Hindlimb muscle (tissue), 1 donor: ENCODE data around the gene CAV3. TPM values are rescaled to one million over a fixed set of nuclear protein-coding genes. Genes with fewer than 3 reads are reported as not detected.
A peak's percentile ranks its signal among the peaks of the same experiment; 100 is the strongest.
"Not testable (repeated sequence)": the region's sequence is repeated elsewhere in the genome, so short reads cannot be mapped to it uniquely, and the experiment has no call there.

ENCODE experiments used
- DNase-seq: peaks from one replicate; pipeline ENCODE4 v3.0.0-alpha.2; 2013
- polyA plus RNA-seq: library from polyadenylated mRNA; unstranded; fragments of 120-200 nt; gene quantifications from one replicate; pipeline ENCODE4 v1.2.1, GENCODE V29; 2013; ENCODE audit not compliant: insufficient read length

Gene CAV3
- polyA plus RNA-seq = 337 TPM

DNA sequence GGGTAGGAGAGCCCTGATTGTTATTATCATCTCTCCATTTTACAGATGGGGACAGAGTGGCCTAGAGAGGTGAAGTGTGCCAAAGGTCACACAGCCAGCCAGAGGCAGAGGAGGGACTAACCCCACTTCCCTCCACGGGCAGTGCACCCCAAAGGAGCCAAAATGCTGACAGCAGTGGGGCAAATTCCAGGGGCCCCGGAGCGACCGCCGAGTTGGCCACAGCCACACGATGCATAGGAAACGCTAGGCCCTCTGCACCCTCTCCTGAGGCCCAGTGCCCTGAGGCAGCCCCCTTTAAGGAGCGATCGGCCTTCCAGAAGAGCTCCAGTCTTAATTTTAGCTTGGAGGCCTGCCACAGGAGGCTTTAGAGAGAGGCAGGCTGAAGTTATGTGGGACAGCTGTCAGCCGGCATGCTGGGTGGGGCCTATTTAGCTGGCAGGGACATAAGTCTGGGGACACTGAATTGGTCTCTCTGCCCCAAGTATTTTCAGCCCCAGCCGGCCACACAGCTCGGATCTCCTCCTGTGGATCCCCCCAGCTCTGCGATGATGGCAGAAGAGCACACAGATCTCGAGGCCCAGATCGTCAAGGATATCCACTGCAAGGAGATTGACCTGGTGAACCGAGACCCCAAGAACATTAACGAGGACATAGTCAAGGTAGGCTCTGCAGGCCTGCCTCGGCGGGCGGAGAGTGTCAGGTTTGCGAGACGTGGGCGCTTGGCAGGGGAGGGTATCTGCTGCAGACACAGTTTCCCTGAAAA is at the start of gene CAV3:
Gene CAV3, plus strand, starts transcription at position 471 of the 763 bp plus-strand sequence. Its CDS starts 75 bp downstream, at position 546.
- peak; percentile 54 for DNase-seq

DNA sequence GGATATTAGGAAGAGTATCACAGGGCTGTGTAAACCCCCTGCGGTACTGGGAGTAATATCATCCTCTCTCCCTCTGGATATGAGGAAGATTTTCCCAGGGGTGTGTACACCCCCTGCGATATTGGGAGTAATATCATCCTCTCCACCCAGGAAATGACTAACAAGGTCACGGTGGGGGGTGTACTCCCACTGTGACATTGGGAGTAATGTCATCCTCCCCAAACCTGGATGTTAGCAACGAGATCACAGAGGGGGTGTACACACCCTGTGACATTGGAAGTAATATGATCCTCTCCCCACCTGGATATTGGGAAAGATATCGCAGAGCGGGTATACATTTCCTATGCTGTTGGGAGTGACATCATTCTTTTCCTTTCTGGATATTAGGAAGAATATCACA is 48.6 kb upstream of the CAV3 start:
- DNase-seq = not testable (repeated sequence)

DNA sequence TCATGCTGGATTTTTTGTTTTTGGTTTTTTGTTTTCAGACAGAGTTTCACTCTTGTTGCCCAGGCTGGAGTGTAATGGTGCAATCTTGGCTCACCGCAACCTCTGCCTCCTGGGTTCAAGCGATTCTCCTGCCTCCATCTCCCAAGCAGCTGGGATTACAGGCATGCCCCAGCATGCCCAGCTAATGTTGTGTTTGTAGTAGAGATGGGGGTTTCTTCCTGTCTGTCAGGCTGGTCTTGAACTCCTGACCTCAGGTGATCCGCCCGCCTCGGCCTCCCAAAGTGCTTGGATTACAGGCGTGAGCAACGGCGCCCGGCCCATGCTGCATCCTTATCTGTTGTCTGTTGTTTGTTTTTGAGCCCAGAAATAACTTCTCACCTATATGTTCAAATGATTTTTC is 42.3 kb upstream of the CAV3 start:
- not testable (repeated sequence) for DNase-seq

DNA sequence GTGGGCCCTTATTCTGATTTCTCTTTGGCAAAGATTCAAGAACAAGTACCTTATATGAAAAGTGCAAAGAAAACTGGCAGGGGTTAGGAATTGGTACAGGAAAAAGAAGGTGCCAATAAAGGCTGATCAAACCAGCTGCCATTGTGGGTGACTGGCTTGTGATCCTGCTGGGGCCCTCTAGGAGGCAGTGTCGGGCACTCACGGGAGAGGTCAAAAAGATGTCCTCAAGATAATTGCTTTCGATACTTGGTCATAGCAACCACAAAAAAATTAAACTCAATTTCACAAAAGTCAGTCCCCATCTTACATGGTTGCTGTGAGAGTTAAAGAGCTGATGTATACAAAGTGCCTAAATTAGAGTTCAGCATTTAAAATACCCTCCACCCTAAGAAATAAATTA is 31.0 kb upstream of the CAV3 start:
- DNase-seq = no peak

DNA sequence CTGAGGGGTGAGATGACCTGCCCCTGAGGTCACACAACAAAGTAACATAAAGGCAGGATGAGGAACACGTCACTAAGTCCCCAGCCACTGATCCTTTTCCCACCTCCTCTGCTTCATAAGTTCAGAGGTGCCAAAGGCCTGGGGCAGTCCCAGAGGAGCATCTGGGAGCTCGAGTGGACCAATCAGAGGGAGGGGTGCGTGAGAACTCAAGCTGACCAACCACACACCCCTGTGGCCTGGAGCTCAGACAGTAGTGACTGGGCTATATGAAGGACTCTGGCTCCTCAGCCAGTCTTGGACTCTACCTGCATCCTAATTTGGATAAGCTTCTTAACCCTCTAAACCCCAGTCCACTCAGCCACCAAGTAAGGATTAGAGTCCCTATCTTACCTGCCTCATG is 28.0 kb upstream of the CAV3 start:
- no peak for DNase-seq

DNA sequence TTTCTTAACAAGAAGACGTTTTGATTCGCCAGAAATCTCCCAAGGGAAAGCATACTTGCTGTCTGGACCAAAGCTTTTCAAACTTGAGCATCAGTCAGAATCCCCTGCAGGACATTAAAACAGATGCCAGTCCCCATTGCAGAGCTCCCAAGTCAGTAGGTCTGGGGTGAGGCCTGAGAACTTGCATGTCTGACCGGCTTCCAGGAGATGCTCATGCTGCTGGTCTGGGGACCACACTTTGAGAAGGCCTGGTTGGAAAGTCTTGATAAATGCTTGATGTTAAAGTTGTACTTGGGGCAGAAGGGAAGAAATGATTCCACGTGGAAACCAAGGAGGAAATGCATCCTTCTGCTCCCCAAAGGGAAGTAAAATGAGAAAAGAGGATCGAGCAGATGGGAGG is 24.3 kb upstream of the CAV3 start:
- no peak for DNase-seq

DNA sequence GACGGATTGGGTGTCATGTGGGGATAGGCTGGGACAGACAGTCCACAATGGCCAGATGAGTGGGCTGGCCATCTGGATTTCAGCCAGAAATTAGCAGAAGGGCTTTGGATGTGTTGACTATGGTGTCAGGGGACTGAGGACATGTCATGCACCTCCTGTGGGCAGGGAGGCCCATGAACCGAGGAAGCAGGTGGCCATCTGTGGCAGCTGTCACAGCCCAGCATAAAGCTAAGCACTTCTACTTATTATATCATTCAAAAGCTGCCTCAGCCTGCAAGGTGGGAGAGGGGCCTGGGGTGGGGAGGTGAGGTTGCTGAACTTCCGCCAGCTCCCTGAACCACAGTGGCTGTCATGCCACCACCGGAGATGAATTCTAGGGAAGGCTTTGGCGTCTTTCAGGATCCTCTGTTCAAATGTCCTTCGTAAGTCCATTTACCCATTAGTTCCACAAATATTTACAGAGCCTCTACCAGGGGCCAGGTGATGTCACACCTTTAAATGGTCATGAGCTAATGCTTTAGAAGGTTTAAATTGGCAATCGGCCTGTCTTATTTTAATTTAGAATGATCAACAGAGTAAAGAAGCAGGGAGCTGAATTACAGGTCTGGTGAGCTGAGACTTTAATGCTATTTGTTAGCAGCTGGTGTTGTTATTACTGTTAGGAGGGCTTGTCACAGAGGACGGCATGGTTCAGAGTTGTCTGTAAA is 23.6 kb upstream of the CAV3 start:
- DNase-seq = no peak

DNA sequence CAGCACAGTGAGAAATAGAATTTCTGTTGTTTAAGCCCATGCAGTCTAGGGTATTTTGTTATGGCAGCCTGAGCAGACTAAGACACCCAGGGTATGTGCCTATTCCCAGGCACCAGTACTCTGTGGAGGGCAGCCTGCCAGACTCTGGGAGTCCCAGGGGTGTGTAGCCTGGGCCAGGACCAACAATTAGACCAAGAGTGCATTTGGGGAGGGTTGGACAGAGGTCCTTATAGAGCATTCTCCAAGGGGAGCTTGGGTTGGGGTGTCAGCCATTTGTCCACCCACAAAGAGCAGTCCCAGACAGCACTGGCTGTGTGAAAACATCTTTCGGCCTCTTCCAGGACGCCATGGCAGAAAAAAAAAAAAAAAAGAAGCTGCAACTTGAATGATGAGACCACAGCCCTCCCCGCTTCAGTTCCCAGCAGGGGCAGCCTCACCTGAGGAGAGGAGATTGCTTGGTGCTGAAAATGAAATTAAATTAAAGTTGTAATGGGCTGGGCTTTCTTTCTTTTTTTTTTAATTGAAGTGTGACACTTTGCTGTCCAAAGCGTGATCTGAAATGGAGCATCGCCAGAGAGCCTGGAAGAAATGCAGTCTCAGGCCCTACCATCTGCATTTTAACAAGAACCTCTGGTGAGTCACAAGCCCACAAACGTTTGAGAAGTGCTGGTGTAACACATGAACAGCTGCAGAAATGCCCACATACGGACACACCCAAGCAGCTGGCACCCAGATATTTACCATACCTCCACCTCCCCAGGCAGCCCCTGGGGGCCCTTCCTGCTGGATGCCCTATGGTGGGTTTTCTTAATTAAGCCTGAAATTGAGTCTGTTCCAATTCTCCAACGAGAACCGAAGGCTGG is 21.3 kb upstream of the CAV3 start:
- DNase-seq = no peak

DNA sequence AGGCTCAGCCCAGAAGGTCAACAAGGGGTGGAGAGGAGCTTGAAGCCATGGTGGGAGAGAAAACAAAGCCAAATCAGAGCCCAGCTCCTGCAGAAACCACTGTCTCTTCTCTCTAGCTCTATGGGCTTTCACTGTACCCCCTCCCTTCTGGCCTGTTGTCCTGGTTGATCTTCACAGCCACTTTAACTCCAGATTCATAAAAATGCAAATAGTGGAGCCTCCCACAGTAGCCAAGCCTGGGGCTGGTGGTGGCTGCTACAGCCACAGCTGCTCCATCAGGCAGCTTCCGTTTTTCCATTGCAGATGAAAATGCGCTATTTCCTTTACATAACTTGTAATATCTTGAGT is 20.7 kb upstream of the CAV3 start:
- DNase-seq = no peak

DNA sequence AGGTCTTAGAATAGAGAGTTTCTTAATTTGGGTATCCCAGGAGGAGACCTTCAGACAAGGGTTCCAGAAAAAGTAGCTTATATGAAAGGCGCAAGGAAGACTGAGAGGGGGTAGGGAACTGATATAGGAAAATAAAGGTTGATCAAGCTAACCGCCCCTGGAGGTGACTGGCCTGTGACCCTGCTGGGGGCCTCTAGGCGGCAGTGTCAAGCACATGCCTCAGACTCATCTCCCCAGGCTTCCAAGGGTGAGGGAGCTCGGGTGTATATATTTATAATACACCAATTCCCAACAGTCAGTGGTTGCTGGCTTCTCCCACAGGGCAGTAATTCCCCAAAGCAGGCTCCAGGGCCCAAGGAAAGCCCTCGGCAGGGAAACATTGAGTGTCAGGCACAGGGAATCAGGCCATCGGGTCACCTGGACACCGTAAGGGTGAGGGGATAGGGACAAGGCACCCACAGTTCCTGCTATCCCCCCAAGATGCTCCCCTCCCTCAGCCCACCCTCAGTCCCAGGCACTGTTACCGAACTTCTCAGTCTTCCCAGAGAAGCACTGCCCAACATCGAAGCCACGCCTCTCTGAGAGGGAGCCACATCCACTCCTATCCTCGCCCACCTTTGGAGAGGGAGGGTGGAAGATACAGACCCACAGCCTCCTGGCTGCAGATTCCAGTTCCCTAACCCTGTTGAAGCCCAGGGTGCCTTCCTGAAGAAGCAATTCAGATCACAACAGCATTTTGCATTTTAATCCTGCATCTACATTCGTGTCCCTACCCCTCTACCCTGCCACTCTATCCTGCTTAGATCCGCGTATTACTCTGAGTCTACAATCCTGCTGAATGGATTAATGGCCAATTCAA is 19.5 kb upstream of the CAV3 start:
- DNase-seq = no peak

DNA sequence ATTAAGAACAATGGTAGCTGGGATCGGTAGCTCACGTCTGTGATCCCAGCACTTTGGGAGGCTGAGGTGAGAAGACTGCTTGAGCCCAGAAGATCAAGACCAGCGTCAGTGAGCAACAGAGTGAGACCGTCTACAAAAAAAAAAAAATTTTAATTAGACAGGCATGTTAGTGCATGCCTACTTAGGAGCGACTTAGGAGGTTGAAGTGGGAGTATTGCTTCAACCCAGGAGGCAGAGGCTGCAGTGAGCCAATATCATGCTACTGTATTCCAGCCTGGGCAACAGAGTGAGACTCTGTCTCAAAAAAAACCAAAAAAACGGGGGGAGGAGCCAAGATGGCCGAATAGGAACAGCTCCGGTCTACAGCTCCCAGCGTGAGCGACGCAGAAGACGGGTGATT is 17.8 kb upstream of the CAV3 start:
- not testable (repeated sequence) for DNase-seq

DNA sequence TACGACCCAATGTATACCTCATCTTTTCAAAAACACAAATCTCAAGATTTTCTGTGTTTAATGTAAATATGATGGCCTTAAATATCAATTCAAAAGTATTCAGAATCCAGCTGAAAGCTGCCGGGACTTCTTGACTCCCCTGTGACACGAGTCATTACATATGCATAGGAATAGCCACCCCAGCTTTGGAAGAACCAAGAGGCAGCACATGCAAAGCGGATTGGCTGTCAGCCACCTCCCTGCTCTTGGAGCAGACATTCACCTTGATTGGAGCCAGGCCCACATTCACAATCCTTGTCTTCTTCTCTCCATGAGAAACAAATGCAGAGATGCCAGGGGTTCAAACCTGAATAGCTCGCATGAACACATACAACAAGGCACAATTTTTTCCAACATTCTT is 10.8 kb upstream of the CAV3 start:
- DNase-seq = no peak

DNA sequence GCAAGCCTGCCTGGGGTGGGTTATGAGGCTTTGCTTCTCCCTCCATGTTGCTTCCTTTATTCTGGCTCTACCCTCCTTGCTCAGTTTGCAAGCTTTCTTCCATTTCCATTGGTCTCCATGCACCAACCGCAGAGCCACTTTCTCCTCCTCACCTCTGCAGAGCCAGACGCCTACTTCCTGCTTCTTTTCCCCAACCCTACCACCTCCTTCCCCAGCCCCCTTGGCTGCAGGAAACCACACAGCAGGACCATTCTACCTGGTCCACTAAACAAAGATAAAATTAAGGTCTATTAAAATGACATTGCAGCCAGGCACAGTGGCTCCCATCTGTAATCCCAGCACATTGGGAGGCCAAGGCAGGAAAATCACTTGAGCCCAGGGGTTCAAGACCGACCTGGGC is 10.0 kb upstream of the CAV3 start:
- no peak for DNase-seq

DNA sequence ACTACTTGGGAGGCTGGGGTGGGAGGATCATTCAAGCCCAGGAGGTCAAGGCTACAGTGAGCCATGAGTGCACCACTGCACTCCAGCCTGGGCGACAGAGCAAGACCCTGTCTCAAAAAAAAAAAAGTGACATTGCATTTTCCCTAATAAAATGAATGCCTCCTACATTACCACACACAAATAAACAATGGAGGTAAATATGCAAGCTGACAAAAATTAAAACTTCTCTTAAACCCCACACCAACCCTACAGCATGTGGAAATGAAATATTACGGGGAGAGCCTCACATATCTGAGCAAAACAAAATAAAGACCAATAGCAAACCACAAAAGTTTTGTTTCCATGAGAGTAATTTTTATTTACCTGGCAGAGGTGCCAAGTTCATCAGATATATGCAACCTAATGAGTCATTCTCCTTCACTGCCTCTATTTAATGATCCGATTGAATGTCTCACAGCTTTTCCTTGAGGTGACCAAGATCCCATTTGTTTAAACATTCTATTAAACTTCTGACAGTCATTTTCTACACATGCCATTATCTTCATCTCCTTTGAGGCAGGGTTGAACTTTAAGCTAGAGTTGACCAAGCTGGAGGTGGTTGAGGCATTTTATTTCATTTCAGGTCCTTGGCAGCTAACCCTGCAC is 9.4 kb upstream of the CAV3 start:
- DNase-seq = no peak

DNA sequence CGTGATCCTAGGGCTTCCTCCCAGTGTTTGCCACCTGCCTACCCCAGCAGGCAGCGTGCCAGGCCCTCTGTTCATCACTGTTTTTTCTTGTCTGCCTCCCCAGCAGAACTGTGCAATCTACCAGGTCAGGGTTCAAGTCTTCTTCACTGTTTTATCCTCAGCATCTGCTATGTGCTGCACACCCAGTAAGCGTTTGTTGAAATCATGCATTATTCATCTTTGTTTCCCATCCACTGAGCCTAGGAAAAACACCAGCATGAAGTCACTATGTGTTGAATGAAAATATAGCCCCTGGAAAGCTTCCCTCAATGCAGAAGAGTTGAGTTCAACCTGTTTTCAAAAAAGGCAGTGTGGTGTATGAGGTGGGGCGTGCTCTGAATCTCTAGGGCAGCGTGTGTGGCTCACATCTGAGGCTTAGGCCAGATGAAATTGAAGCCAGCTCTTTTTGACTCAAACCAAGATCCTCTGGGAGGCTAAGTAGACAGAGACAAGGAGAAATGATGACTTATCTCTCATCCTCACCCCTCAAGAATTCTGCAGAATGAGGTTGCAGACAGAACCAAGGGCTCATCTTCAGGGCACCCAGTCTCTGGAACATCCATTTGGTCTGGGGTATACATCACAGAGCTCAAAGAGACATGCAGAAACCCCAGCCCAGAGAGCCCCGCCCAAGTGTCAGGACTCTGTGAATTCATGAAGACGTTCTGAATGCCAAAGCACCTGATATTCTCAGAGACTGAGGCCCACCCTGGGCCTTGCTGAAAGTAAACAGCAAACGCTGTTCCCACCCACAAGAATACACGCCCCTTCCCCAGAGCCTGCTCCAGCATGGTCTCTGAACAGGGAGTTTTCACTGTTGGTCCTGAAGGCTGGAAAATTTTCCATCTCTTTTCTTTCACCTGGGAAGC is 5.7 kb upstream of the CAV3 start:
- no peak for DNase-seq

DNA sequence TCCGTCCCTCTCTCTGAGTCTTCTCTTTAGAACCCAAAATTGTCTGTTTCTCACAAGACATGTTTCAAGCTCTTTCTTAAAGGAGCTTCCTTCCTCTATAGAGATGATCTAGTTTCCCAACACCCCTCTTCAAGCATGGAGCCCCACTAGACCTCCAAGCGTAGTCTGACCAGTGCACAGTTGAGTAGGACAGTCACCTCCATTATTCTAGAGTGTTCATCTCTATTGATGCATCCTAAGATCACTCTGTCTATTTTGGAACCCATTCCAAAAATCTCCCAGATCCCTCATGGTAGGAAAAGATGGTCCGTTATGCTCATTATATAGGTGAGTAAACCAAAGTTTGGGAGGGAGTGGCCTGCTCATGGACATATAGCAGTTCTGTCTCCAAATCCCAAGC is 4.1 kb upstream of the CAV3 start:
- DNase-seq = no peak

DNA sequence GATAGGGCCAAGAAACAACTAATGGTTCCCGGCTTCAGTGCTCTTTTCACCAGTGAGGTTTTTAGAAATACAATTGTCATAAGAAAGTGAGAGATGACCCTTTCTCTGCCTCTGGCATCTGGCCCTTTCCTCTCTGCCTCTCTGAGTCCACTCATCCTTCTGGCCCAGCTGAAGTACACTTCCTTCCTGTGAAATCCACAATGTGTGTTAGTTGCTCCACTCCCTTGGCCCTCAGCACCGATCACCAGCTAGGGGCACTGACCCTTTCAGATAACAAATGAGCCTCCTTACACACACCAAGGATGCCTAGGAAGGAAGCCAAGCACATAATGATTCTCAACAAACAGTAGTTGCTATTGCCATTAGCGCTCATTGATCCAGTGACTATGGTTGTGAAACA is 2.9 kb upstream of the CAV3 start:
- DNase-seq = no peak

DNA sequence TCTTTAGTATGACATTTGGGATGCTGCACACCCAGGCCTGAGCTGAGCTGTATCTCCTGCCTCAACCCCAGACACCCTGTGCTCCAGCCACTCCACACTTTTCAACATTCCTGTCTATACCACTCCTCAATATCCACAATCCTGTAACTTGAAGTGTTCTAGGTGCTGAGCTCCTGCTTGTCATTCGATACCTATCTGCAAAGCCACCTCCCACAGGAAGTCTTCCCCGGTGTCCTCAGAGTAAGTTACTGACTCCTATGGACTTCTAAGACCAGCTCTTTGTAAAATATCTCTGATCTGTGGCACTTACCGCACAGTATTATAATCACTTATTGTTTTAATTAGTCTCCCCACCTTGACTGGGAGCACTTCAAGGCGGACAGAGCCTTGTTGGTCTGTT is 1.2 kb upstream of the CAV3 start:
- DNase-seq = no peak

DNA sequence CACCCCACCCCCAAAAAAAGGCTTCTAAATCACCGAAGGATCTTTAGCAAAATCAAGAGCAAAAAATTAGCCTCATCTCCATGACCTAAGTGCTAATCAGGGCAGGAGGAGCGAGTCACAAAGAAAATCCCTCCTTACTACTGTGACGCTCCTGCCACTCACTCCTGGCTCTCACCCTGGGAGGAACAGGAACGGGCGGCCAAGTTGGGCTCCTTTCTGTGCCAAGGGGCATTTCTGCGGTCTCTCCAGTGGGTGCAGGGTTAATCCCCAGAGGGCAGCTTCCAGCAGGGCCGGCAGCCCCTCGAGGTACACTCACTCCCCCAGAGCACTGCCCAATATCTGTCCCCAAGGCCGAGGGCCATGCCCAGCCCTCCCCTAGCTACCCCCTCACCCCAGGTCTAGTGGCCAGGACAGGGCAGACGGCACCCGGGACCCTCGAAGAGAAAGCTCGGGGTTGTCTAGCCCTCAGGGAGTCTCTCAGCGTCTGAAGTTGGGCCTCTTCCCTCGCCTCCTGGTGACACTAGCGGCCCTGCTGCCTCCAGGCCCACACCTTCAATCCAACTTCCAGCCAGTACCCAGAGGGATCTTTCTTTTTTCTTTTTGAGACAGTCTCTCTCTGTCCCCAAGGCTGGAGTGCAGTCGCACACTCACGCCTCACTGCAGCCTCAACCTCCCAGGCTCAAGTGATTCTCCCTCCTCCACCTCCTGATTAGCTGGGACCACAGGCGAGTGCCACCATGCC is 706 bp downstream of the CAV3 start:
- DNase-seq = no peak

DNA sequence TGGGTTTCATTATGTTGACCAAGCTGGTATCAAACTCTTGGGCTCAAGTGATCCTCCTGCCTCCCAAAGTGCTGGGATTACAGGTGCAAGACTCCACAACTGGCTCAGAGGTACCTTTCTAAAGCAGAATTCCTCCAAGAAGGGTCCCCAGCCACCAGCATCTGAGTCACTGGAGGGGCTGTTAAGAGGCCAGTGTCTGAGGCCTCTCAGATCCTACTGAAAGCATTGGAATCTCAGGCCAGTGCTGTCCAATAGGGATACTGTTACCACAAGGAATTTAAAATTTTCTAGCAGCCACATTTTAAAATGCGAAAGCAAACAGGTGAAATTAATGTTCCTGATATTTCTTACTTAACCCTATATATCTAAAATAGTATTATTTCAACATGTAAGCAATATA is 1.3 kb downstream of the CAV3 start:
- DNase-seq = no peak
